Right renal cortex interstitium (tissue), 3 donors: ENCODE results near the gene PAK5. TPM values are rescaled to one million over a fixed set of nuclear protein-coding genes. Genes with fewer than 3 reads are reported as not detected.
A peak's percentile ranks its signal among the peaks of the same experiment; 100 is the strongest.

Source experiments
- DNase-seq, 3 donors: peaks; one replicate each; pipeline ENCODE4 v3.0.0-alpha.2; 2013; ENCODE audit warnings: low read depth in 3 of 3, low spot score in 2 of 3
- polyA plus RNA-seq, 3 donors: library from polyadenylated mRNA; unstranded; fragments of 120-200 nt; gene quantifications; one replicate each; pipeline ENCODE4 v1.2.1, GENCODE V29; 2013; ENCODE audit not compliant: insufficient read length in 3 of 3

The PAK5 gene
- polyA plus RNA-seq, 3 donors = 0.28 to 0.69 (median 0.49) TPM

DNA sequence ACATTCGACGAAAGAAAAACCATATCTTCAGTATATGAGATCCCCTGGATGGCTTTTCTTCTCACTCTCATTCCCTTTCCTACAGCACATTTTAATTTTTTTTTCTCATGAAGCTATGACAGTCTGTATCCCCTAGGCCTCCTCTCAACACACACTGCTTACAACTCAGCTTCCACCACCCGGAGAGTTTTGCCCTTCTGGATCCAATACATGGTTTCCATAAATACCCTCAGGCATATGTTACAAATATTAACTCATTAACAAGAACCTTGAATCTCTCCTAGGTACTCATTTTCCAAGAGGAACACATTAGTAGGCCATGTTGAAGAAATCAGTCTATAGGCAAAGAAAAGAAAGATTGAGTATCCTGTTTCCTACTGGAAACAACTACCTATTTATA lies 44.0 kb downstream of the PAK5 start:
- no peak for DNase-seq

DNA sequence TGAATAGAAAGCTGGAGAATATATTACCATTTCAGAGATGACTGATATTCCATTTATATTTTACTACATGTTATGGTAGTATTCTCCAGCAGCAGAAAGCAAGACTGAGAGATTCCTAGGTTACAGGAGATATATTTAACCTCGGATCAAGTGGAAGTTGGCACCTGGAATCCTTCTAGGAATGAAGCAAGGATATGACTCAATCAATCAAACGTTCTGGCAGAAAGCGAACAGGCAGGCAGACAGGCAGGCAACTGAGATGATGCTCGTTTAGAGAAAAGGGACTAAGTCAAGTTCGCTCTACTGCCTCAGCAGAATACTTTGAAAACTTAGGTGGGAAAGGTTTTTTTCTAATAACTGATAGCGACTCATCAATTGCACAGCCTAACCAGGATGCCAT lies 46.2 kb downstream of the PAK5 start:
- no peak for DNase-seq

DNA sequence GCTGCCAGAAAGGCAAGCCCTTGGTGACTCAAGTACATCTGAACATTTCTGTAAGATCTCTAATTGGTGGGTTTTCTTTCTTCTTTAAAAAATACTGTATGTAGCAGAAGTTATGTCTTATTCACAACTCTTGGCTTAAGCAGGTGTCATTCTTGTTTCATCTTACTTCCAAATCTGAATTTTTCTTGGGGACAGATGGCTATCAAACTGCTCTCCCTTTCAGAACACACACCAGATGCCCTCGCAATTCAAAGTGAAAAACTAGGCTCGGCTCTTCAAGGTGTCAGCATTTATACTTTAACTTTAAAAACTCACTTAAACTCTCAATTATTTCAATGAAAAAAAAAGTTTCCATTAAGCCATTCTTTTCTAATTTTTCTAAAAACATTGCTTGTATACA lies 49.7 kb downstream of the PAK5 start:
- DNase-seq = no peak

DNA sequence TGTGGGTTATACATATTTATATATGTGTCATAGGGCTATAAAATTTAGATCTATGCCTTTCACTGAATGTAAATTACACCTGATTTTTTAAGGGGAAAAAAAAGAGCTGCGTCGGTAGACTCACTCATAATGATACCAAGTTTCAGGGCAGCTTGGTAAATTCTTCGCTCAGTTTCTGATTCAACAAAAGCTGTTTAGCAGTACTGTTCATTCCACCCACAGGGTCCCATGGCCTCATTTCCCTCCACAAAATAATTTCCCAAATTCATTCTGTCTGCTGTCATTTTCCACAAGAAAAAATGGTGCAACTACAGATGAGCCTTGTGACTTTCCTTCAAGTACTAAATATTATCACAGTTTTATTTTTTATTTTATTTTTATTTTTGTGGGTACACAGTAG lies 63.7 kb downstream of the PAK5 start:
- no peak for DNase-seq

DNA sequence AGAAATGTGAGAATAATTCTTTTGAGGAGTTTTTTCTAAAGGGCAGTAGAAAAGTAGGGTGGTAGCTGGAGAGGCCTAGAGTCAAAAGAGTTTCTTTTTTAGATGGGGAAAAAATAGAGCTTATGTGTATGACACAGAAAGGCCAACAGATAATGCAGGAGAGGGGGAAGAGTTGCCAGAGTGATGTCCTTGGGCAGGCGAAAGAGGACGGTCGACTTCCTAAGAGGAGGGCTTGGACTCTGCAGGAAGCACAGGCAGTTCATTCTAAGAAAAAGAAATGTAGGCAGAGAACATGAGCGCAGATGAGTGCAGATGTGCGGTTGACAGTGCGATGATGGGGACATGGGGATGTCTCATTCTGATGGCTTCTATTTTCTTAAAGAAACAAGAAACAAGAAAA lies 68.9 kb downstream of the PAK5 start:
- no peak for DNase-seq

DNA sequence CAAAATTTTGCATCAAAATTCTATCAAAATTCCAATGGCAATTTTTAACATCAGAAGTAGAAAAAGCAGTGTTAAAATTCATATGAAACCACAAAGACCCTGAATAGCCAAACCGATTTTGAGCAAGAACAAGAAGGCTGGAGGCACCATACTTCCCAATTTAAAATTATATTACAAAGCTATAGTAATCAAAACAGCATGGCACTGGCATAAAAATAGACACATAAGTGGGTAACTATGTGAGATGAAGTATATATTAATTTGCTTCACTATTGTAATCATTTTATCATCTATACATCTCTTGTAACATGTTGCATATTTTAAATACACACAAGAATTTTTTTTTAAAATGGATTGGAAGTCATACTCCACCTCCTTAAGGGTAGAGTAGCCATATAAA lies 77.4 kb downstream of the PAK5 start:
- no peak for DNase-seq

DNA sequence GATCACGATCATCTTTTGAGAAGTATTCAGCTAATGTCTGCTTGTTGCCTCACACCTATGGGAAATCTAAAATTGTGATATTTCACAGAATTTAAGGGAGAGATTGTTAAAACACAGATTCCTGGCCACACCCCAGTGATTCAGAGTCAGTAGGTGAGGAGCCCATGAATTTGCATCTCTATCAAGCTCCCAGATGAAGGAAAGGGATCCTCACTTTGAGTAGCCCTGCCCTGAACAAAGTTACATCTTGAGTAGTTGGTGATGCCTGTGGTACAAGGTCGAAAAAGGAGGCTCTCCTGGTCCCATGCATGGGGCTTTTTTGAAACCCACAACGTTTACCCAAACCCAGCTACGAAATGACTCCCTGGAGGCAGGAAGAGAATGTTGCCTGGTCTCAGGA lies 79.5 kb downstream of the PAK5 start:
- no peak for DNase-seq

DNA sequence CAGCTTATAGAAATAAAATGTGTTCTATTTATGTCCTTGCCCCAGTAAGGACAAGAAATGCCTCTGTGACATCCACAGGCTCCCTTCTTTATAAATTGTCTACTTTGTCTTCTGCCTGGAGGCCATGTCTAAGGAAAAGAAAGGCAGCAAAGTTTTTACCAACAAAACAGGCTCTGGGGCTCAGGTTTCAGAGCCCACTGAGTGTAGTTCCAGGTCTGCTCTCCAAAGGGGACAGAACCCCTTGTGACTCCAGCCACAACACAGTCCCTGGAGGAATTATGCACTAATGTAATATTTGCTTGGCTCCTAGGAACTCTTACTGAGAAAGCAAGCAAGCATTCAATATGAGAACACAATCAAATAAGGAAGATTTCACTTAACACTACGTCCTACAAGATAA lies 80.1 kb downstream of the PAK5 start:
- DNase-seq = no peak

DNA sequence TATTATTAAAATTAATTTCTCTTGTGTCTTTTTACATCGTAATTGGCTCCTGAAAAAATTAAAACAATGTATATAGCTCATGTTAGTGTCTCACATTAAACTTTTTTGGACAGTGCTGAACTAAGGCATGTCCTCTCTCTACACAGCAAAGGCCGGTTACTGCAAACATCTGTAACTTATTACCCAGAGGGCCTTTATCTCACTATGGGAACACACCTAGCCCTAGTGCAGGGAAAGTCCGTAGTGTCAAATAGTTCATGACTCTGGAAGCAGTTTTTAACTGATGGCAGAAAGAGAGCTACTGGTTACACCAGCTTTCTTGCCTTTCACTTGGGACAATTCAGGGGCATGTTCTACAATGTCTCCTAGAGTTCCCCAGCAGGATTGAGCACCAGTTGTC lies 82.2 kb downstream of the PAK5 start:
- no peak for DNase-seq

DNA sequence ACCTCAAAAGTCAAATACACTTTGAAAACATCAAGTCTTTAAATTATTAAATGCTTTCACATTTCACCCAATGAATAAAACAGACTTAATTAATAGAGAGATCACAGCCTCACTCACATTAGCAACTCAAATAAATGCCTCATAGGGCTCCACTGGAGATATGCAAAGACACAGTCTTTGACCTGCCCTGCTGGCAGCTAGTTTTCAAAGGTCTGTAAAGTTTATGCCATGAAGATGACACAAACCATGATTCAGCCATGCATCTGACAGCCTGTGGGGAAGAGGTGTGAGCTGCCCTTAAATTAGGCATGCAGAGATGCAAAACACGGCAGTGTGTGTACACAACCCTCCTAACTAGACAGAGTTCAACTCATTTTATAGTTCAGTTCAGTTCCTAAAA lies 83.6 kb downstream of the PAK5 start:
- no peak for DNase-seq

DNA sequence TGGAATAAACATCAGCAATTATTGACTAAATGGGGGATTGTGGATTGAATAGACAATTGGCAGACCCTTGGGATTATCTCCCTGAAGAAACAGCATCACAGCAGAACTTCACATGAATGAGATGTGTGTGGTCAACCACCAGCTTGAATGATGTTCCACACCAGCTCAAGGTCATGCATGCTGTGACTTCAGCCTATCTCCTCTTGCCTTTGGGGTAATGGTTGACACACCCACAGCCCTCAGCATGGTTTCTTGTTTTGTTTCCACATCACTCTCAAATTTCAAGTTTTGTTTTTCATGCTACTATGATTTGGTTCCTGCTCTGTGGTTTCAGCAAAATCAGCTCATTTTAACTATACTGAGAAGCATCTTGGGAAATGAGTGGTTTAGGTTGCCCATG lies 94.3 kb downstream of the PAK5 start:
- DNase-seq = no peak

DNA sequence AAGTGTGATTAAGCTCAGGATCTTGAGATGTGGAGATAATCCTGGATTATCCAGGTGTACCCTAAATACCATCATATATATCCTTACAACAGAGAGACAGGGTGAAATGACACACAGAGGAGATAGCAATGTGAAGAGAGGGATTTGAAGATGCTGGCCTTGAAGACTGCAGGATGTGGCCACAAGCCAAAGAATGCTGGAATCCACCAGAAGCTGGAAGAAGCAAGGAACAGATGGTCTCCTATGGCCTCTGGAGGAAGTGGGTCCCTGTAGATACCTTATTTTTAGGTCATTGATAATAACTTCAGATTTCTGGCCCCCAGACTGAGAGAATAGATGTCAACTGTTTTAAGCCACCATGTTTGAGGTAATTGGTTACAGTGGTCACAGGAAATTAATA lies 95.0 kb downstream of the PAK5 start:
- DNase-seq = no peak

DNA sequence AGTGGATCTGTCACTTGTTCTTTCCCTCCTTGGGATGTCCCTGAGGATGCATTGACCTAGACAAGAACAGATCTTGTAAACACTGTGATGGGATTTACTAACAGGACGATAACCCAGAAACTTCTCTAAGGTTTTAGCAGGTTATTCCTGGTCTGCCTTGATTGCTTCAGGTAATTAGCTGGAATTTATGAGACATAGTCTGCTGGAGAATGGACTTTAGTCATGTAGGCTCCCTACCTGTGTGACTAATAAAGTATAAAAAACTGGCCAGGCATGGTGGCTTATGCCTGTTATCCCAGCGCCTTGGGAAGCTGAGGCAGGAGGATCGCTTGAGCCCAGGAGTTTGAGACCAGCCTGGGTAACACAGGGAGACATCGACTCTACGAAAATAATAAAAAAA lies 96.1 kb downstream of the PAK5 start:
- DNase-seq = no peak

DNA sequence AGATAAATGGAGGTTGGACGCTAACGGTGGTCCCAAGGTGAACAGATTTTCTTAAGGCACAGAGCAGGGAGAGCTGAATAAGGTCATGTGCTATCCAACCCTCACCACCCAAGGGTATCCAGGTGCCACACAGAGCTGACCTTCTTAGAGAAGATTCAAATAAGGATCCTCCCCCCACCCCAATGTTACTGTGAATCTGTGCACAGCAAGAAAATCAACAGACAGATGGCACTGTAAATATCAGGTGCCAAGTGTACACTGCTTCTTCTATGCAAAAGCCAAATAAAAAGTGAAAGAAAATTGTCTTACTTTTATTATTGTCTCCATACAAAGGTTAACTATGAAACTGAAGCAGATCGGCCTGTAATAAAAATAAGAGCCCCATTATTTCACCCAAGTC lies 96.9 kb downstream of the PAK5 start:
- no peak for DNase-seq

DNA sequence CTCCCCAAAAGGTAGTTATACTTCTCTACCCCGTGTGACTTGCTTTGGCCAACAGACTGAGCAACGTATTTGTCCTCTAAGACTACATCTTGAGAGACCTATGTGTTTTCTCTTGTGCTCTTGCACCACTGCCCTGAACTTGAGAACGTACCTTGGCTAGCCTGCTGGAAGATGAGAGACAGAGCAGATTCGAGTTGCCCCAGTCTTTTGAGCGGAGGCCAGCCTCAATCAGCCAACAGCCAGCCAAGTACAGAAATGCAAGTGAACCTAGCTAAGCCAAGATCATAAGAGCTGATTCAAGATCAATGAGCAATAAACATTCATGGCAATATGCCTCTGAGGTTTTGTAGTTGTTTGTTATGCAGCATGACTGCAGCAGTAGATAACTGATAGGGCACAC lies 98.4 kb downstream of the PAK5 start:
- no peak for DNase-seq

DNA sequence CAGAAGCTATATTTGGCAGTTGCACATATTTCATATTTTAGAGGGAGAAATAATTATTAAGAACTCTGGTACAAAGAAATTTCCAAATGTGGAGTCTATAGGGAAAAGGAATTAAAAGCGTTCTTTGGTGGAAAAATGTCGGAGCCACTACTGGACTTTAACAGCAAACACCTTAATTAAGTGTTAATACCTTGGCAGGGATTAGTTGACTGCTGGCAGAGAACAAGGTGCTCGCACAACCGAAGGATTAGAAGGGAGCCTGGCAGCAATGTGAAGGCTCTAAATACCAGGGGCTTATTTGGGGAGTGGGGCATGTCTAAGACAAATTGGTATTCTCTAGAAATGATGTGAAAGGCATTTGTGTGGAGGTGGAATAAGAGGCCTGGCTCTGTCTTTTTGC lies 98.9 kb downstream of the PAK5 start:
- DNase-seq = no peak

DNA sequence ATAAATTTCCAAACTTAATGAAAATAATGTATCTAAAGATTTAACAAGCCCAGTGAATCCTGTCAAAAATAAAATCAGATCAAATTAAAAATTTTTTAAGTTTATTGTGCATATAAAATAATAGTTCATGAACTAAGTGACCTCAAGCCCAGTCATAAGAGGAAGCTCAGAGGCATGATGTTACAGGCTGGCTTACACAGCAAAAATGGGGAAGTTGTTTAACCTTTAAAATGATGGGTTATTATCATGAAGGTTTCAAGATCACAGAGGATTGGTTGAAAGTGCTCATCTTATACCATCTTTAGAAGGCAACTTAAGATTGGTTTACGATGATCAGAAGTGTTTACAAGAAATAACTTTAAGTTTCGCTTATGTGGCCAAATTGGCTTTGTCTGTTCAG lies 102.5 kb downstream of the PAK5 start:
- DNase-seq = no peak

DNA sequence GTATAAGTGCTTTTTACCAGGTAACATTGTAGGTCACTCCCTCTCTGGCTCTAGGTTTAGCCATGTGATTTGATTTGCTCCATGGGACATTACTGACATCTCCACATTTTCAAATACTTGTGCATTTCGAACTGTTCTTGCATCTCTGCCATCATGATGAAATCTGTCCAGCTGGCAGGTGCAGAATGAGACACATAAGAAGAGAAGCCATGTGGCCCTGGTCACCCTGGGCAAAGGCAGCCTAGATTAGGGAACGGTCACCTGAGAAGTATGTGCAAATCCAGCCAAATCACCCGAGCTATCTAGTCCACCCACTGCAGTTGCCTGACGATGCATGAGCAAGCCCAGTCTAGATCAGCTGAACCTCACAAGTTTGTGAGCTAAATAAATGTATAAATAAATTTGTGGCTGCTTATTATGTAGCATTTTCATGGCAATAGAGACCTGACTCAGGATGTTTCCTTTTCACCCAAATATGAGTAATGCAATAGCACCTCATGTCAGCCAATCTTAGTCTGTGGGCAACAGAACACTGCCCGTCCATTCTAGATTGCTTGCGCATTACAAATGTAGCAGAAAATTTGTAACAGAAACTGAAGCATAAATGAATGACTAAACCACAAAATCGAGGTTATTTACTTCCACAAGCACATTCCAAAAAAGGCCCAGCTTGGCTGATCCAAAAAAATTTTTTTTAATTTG lies 115.2 kb downstream of the PAK5 start:
- no peak for DNase-seq

DNA sequence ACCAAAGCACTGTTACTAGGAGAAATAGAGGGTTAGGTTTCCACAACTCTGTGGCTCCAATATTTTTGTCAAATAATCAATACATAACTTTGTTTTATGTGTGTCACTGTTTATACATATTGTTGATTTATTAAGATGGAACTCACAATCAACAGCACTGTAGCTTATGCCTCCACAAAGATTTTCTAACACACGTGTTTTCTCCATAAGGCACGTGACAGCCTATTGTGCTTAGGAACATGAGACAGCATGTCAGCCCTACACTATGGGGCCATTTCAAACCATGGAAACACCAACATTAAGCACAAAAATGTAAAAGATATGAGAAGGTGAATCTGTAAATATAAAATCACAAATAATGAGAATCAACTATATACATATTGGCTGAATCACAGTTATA lies 127.0 kb downstream of the PAK5 start:
- no peak for DNase-seq

DNA sequence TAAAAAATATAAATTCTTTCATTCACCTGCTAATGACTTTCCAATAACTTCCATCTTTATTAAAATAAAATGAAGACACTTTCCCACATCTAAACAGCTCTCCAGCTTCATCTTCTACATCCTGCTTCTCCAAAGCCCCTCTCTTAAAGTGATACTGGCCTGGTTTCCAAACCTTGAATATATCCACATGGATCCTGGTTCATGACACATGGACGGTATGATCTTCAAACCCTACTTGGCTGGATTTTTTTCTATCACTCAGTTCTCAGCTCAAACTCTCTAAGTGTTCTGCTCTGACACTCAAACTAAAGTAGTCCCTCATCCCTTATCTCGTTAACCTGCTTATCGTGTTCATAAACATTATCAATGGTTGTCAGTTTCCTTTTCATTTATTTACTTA lies 128.2 kb downstream of the PAK5 start:
- no peak for DNase-seq

DNA sequence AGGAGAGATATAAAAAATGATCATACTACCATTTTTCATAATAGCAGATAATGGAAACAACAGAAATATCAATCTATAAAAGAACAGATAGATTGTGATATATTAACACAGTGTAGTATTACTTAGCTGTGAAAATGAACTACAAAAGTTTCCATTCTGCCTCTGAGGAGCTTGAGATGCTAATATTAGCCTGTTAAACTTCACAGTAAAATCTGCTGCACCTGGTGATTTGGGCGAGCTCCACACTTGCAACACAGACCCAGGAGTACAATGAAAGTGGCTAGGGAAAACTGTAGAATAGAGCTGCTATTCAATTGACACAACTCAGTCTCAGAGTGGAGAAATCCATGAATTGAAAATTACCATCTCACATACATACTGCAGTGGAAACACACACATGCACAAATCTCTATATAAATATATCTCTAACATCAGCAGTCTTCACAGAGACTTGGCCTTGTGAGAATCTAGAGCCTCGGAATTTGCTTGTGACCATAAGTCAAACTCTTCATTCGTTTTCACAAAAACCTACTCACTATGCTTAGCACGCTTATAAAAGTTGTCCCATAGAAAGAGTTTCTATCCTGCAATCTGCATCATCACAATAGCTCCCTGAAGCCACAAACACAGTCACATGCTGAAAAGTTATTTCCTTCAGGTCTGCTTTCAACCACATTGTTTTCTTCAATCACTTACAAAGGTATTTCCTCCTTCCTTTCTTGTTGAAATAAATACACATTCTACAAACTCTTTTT lies 133.0 kb downstream of the PAK5 start:
- no peak for DNase-seq

DNA sequence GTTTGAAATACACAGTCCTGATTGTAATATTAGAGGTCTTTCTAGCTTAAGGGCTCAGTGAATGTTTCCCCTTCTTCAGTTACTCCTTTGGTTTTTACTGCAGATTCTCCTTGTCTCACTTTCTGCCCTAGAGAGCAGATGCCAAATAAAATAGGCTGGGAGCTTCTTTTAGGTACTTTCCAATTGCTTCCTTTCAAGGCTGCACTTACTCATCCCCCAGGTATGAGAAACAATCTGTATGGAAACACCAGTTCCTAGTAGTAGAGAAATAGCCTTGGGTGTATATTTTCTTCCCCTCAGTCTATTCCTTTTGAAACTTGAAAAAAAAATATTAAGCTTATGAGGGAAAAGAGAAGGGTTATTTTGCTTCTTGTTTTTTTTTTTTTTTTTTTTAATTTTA lies 139.7 kb downstream of the PAK5 start:
- no peak for DNase-seq

DNA sequence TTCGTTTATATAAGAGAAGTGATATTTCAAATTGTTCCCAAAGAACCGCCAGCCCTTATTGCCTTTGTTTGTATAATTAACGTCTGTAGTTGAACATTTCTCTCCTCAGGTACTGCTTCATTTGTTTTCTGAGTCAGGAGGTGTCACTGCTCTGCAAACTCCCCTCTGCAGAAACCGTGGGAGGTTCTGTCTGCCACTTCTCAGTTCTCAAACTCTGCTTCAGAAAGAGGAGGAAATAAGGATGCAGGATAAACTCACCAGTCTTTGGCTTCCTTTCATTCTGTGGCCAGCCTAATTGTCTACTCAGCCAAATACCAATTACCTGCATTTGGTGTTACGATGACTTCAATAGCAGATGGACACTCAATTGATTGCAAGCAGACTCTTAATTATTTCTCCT lies 149.8 kb downstream of the PAK5 start:
- peak in 1 of 3 donors; percentile 15 for DNase-seq
